Lower leg skin (tissue), 3 donors: ENCODE measurements around the gene LFNG.

Source experiments
- POLR2A ChIP-seq, 2 donors: fragments of 450-650 bp; IDR thresholded peaks; one replicate each; pipeline ENCODE4 v1.6.1; 2016 to 2017; ENCODE audit warnings: antibody characterized with exemption in 2 of 2, mild to moderate bottlenecking in 1 of 2, moderate library complexity in 1 of 2
- TF ChIP-seq, protein P1 (sequence below), 3 donors: fragments of 450-650 bp; IDR thresholded peaks; one replicate each; pipeline ENCODE4 v1.5.1; 2016; ENCODE audit warnings: antibody characterized with exemption in 3 of 3, mild to moderate bottlenecking in 3 of 3, moderate library complexity in 2 of 3

GRCh38 chr7:2526659-2527504 is 7.3 kb downstream of the LFNG start:
- TF ChIP-seq, protein P1, sequence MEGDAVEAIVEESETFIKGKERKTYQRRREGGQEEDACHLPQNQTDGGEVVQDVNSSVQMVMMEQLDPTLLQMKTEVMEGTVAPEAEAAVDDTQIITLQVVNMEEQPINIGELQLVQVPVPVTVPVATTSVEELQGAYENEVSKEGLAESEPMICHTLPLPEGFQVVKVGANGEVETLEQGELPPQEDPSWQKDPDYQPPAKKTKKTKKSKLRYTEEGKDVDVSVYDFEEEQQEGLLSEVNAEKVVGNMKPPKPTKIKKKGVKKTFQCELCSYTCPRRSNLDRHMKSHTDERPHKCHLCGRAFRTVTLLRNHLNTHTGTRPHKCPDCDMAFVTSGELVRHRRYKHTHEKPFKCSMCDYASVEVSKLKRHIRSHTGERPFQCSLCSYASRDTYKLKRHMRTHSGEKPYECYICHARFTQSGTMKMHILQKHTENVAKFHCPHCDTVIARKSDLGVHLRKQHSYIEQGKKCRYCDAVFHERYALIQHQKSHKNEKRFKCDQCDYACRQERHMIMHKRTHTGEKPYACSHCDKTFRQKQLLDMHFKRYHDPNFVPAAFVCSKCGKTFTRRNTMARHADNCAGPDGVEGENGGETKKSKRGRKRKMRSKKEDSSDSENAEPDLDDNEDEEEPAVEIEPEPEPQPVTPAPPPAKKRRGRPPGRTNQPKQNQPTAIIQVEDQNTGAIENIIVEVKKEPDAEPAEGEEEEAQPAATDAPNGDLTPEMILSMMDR (IDR thresholded peaks at IDR 0.05) = no peak
- TF ChIP-seq POLR2A (IDR thresholded peaks at IDR 0.05) = no peak
